Measurements from ENCODE around the gene ALCAM.

ALCAM gene

GRCh38 chr3:105430455-105430854, 63.7 kb downstream of the ALCAM start:
- DNase-seq (ENCODE audit: low spot score), result no peak

DNA sequence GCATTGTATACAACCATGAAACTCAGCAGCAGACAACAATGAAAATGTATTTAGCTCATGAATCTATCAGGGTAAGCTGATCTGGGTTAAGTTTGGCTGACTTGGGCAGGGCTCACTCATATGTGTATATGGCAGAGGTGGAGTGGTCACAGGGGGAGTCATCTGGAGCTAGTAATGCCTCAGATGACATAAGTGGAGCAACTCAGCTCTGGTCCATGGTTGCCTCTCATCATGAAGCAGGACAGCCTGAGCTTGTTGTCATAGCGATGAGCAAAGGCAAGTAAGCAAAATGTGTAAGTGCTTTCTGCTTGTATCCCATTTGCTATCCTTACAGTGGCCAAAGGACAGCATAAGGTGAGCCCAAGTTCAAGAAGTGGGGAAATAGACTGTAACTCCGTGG, 64.5 kb downstream of the ALCAM start:
- DNase-seq (ENCODE audit: low spot score), result no peak

DNA sequence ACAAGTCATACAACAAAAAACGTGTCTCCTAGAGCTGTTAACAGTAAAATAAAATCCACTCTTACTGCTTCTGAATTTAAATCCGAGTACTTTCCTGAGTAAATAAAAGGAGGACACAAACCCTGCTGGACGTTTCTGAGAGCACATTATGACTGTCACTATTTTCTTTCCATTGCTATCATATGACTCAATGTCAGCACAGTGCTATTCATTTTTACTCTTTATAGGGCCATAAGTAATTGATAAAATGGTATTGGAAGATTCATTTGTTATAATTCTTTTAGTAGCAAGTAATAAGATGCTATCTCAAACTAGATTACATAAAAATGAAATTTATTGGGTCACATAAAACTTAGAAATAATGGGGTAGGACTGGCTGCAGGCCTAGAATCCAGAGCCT, 68.6 kb downstream of the ALCAM start:
- no peak for DNase-seq (ENCODE audit: low spot score)

DNA sequence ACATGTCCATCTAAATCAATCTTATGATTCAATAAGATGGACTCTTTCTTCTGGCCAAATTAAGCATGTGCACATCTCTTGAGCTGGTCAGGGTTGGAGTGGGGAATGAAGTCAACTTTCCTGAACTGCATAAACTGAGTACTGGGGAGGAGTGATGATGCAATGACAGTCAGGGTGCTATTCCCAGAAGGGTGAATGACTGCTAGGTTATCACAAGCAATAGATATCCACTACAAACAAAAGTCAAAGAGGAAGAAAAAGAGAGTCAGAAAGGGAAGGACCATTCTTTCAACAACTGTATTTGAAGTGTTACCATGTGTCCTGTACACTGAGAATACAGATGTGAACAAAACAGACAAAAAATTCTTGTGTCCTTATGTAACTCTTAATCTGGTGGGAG, 70.0 kb downstream of the ALCAM start:
- no peak for DNase-seq (ENCODE audit: low spot score)

- no peak for DNase-seq (ENCODE audit: low spot score)
Measured at GRCh38 chr3:105440113-105440512, 73.4 kb downstream of the ALCAM start.

DNA sequence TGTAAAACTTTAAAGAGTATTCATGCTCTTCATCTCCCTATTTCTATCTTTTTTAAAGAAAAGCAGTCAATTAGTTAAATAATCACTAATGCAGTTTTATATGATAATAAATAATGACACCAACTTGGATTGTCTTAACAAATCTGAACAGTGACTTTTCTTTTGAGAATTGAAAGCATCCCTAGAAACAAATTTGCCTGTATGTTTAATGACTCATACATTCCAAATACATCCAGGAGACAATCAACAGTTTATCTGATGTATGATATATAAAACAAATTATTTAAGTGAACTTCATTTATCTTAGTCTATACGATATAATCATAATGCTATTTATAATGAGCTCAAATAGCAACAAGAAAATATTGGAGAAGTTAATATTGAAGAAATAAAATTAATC, 78.0 kb downstream of the ALCAM start:
- DNase-seq (ENCODE audit: low spot score), result no peak

DNA sequence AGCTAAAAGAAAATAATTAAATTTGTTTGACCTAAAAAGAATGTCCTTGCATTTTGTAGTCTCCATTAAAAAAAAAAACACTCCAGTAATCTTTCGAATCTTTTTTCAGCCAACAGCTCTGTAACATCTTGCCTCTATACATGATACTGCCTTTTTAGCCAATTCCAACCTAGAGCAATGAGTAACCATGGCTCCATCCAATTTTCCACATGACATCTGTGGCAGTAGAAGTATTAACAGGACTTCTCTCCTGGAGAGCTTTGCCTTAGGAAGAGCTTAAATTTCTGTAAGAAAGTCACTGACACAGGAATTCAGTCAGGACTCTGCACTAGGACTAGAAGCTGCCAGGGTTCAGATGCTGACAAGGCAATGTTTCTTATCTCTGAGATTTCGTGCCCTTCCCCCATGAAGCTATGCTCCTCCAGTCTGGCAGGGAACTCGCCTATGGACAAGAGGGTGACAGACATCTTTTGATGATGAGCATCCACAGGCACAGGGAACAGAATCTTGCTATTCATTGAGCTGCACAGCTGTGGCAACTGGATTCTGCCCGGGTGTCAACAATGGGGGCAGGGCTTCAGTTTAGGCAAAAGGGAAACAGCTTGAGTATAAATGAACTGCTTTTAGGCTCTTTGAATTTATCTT, 81.8 kb downstream of the ALCAM start:
- DNase-seq (ENCODE audit: low spot score), result peak; percentile 98

DNA sequence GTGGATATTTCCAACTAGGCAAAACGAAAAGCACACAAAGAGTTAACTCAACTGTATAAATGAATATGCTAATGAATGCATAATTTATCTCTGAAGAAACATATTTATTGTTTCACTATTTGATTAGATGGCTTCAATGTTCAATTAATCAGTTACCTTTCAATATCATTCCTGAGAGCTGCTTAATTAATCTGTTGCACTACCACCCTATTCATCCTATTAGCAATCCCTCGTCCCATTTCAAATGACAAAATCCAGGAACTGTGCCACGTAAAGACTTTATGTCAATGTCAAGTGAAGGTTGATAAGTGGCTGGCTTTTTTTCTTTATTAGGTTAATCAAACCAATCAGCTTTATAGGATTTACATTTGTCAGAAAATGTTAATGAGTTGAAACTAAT, 82.7 kb downstream of the ALCAM start:
- no peak for DNase-seq (ENCODE audit: low spot score)

GRCh38 chr3:105456017-105456416, 89.3 kb downstream of the ALCAM start:
- no peak for DNase-seq (ENCODE audit: low spot score)

DNA sequence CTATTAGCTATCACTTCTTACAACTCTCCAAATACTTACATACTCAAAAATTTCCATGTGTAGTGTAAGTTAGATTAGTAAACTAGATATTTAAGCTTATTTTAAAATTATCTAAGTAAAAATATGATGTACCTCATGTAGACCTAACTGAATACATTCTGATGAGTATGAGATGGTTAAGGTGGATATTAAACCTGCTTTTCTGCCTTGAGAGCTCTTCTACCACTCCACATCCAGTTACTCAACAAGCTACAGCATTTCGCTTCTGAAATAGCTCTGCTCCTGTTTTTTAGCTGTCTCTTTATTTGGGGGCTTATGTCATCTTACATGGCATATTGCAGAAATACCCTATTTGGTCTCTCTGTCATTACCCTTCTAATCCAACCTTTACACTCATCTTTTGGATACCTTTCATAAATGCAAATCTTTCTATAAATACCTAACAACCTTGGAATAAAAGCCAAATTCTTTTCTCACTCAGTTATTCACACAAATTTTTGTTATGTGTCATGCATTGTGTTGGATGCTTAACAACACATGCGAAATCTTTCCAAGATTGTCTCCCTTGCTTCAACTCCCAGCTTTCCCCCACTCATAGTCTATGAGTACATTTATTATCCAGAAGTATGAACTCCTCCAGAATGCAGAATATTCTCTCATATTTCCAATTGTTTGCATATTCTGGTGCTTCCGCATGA, 92.0 kb downstream of the ALCAM start:
- DNase-seq (ENCODE audit: low spot score), result no peak

- no peak for DNase-seq (ENCODE audit: low spot score)
Measured at GRCh38 chr3:105459566-105460290, 93.0 kb downstream of the ALCAM start.

GRCh38 chr3:105463620-105464019, 96.9 kb downstream of the ALCAM start:
- DNase-seq (ENCODE audit: low spot score), result no peak

GRCh38 chr3:105465251-105465853, 98.6 kb downstream of the ALCAM start:
- DNase-seq (ENCODE audit: low spot score), result no peak

DNA sequence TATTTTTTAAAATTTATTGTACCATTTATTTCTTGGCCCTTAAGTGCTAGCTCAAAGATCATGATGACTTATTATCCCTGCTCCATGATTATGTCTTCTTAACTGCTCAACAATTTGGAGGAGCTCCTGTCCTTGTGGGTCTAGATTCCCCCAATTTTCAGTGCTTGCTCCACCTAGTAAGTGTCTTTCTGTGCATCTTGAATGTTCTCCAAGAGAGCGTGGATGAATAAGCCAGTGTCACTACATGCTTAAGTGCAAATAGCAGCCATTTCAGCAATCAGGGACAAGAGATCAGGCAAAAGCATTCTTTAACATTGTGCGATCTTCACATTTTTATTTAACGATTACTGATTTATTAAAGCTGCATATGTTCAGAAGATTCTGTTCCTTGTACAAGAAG, 99.4 kb downstream of the ALCAM start:
- no peak for DNase-seq (ENCODE audit: low spot score)

DNA sequence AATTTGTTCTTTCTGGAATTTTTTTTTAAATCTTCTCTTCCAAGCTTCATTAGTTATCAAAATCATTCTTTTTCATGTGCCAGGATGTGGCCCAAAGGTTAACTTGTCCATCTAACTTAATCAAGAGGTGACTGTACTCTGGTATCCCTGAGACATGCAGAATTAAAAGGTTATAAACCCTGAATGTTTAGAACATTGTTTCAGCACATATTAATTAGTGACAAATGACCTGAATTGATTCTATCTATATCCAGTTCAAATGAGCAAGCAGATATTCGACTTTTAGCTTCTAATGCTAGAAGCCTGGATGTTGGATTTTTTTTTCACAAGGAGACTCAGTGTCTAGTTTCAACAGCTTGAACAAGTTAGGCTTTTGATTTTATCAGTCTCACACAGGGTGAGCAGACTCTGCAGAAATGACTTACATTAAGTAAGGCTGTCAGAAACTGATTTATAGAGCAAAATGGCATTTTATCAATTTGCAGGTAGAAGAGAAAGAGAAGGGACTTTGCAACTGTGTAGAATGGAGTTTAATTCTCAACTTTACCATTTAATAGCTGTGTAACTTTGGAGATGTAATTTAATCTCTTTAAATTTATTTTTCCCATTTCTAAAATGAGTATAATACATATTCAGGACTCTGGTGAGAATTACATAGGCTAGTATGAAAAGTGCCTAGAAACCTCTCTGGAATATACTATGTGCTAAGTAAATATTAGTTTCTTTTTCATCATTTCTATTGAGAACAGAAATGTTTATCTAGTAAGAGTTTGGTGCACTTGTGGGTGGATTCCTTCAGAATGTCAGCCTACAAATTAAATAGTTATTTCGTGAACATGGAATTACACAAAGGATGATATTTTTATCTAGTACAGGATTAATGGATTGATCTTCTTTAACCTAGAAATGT, 100.0 kb downstream of the ALCAM start:
- peak; percentile 39 for DNase-seq (ENCODE audit: low spot score)

- DNase-seq (ENCODE audit: low spot score), result no peak
Measured at GRCh38 chr3:105470851-105471250, 104.1 kb downstream of the ALCAM start.

DNA sequence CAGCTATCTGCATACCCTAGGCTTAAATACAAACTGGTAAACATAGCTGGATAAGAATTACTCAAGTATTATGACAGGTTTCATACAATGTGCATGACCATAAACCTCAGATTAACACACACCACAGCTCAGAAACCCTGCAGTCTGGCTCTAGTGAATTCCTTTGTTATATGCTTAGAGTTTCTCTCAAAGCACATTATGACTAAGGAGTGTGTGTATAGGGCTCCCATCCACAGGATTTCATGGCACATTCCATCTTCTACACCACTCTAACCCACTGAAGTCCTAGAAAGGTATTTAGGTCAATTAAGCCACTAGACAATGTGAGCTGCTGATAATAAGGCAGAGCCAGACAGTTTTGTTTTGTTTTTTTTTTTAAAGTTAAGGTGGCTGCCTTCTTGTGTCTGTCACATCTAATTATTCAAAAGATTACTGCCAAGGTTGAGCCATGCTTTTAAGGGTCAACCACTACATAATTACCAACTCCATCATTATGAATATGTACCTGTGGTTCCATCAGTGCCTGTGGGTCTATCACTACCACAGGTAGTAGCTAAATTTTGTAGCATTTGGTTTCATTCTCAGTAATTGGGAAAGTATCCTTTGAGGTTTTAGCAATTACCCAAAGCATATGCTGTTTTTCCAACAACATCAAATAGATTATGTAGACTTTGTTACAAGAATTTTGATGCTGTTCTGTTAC, 107.0 kb downstream of the ALCAM start:
- DNase-seq (ENCODE audit: low spot score), result no peak

GRCh38 chr3:105480768-105481167, 114.1 kb downstream of the ALCAM start:
- no peak for DNase-seq (ENCODE audit: low spot score)

GRCh38 chr3:105483476-105483875, 116.8 kb downstream of the ALCAM start:
- no peak for DNase-seq (ENCODE audit: low spot score)

GRCh38 chr3:105490045-105490444, 123.3 kb downstream of the ALCAM start:
- no peak for DNase-seq (ENCODE audit: low spot score)

DNA sequence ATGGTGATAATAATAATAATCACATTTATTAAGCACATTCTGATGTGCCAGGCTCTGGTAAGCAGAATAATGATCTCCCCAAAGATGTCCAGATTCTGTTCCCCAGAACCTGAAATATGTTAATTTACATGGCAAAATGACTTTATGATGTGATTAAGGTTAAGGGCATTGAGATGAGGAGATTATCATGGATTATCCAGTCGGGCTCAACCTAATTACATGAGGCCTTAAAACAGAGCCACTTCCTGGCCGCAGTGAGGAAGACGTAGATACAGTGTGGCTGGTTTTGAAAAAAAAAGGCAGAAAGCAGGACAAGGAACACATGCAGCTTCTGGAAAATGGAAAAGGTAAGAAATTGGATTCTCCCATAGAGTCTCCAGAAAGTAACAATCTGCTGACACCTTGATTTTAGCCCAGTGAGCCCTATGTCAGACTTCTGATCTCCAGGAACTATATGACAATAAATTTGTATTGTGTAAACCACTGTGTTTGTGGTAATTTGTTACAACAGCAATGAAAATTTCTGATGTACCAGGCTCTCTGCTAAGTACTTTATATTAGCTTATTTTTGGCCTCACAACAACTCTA, 126.7 kb downstream of the ALCAM start:
- no peak for DNase-seq (ENCODE audit: low spot score)
